ENCODE results near the gene FBXL16. TPM values are rescaled to one million over a fixed set of nuclear protein-coding genes. Genes with fewer than 3 reads are reported as not detected.

The FBXL16 gene
- total and polyA plus RNA-seq, 2 of the 13 experiments (the other 11 are each of a cell fraction or from before 2014, with no cell fraction given), result 0.22 to 2.0 TPM

DNA sequence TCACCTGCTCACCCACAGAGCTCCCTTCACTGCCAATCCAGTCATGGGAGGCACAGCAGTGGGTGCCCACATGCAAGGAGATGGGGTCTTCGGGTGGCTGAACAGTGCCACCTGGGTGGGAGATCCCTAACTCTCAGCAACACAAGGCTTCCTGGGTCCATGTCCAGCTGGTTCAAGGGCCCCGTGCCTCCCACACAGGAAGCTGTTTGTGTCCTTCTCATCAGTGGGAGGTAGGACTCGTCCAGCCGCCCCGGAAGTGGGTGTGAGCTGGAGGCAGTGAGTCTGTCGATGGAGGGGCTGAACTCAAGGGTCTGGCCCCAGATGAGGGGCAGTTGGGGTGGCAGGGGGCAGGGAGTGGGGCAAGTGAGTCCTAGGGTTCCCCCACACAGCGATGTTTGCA is 1.6 kb downstream of the FBXL16 start:
- no peak overlapping the region for H3K4me2 ChIP-seq (ENCODE audit: low read depth, low read length)
- H3K27me3 ChIP-seq (ENCODE audit: control insufficient read depth in 1 of 2, insufficient read depth in 2 of 2, low read length in 2 of 2), result peaks cover 32 to 79% of the 10 kb centered on the region in 2 experiments
- intact Hi-C loops (cut with micrococcal nuclease; ENCODE audit: unreplicated experiment) (no loop called here), in situ Hi-C loops (cut with HindIII; ENCODE audit: extremely low pct_ligation_motif_present, low pct_unique_long_range_greater_than_20kb) (no loop called here)
- H3K9ac ChIP-seq (ENCODE audit: insufficient read depth, low read depth, low read length), result no peak overlapping the region
- TF ChIP-seq, protein P1, sequence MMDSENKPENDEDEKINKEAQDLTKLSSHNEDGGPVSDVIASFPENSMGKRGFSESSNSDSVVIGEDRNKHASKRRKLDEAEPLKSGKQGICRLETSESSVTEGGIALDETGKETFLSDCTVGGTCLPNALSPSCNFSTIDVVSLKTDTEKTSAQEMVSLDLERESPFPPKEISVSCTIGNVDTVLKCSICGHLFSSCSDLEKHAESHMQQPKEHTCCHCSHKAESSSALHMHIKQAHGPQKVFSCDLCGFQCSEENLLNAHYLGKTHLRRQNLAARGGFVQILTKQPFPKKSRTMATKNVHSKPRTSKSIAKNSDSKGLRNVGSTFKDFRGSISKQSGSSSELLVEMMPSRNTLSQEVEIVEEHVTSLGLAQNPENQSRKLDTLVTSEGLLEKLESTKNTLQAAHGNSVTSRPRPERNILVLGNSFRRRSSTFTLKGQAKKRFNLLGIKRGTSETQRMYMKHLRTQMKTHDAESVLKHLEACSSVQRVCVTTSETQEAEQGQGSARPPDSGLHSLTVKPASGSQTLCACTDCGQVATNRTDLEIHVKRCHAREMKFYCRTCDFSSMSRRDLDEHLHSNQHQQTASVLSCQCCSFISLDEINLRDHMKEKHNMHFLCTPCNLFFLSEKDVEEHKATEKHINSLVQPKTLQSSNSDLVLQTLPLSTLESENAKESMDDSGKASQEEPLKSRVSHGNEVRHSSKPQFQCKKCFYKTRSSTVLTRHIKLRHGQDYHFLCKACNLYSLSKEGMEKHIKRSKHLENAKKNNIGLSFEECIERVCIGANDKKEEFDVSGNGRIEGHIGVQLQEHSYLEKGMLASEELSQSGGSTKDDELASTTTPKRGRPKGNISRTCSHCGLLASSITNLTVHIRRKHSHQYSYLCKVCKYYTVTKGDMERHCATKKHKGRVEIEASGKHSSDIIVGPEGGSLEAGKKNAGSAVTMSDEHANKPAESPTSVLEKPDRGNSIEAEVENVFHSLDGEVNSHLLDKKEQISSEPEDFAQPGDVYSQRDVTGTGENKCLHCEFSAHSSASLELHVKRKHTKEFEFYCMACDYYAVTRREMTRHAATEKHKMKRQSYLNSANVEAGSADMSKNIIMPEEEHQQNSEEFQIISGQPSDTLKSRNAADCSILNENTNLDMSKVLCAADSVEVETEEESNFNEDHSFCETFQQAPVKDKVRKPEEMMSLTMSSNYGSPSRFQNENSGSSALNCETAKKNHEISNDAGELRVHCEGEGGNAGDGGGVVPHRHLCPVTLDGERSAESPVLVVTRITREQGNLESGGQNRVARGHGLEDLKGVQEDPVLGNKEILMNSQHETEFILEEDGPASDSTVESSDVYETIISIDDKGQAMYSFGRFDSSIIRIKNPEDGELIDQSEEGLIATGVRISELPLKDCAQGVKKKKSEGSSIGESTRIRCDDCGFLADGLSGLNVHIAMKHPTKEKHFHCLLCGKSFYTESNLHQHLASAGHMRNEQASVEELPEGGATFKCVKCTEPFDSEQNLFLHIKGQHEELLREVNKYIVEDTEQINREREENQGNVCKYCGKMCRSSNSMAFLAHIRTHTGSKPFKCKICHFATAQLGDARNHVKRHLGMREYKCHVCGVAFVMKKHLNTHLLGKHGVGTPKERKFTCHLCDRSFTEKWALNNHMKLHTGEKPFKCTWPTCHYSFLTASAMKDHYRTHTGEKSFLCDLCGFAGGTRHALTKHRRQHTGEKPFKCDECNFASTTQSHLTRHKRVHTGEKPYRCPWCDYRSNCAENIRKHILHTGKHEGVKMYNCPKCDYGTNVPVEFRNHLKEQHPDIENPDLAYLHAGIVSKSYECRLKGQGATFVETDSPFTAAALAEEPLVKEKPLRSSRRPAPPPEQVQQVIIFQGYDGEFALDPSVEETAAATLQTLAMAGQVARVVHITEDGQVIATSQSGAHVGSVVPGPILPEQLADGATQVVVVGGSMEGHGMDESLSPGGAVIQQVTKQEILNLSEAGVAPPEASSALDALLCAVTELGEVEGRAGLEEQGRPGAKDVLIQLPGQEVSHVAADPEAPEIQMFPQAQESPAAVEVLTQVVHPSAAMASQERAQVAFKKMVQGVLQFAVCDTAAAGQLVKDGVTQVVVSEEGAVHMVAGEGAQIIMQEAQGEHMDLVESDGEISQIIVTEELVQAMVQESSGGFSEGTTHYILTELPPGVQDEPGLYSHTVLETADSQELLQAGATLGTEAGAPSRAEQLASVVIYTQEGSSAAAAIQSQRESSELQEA (CRISPR knock-in tag; IDR thresholded peaks at IDR 0.05; ENCODE audit: not compliant biosample characterization), result no peak
- TF ChIP-seq, protein P2, sequence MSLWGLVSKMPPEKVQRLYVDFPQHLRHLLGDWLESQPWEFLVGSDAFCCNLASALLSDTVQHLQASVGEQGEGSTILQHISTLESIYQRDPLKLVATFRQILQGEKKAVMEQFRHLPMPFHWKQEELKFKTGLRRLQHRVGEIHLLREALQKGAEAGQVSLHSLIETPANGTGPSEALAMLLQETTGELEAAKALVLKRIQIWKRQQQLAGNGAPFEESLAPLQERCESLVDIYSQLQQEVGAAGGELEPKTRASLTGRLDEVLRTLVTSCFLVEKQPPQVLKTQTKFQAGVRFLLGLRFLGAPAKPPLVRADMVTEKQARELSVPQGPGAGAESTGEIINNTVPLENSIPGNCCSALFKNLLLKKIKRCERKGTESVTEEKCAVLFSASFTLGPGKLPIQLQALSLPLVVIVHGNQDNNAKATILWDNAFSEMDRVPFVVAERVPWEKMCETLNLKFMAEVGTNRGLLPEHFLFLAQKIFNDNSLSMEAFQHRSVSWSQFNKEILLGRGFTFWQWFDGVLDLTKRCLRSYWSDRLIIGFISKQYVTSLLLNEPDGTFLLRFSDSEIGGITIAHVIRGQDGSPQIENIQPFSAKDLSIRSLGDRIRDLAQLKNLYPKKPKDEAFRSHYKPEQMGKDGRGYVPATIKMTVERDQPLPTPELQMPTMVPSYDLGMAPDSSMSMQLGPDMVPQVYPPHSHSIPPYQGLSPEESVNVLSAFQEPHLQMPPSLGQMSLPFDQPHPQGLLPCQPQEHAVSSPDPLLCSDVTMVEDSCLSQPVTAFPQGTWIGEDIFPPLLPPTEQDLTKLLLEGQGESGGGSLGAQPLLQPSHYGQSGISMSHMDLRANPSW (CRISPR knock-in tag; IDR thresholded peaks at IDR 0.05; ENCODE audit: borderline replicate concordance), result no peak
- TF ChIP-seq, protein P3, sequence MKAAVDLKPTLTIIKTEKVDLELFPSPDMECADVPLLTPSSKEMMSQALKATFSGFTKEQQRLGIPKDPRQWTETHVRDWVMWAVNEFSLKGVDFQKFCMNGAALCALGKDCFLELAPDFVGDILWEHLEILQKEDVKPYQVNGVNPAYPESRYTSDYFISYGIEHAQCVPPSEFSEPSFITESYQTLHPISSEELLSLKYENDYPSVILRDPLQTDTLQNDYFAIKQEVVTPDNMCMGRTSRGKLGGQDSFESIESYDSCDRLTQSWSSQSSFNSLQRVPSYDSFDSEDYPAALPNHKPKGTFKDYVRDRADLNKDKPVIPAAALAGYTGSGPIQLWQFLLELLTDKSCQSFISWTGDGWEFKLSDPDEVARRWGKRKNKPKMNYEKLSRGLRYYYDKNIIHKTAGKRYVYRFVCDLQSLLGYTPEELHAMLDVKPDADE (CRISPR knock-in tag; IDR thresholded peaks at IDR 0.05), result no peak
- TF ChIP-seq ZNF567 (CRISPR knock-in tag; IDR thresholded peaks at IDR 0.05; ENCODE audit: borderline replicate concordance) (no peak), GZF1 (CRISPR knock-in tag; IDR thresholded peaks at IDR 0.05) (no peak), ZNF709 (CRISPR knock-in tag; IDR thresholded peaks at IDR 0.05) (no peak), ZNF317 (CRISPR knock-in tag; IDR thresholded peaks at IDR 0.05) (no peak), HDAC6 (IDR thresholded peaks at IDR 0.05; ENCODE audit: low read depth, low read length) (no peak), ZNF282 (IDR thresholded peaks at IDR 0.05; ENCODE audit: partially characterized antibody) (no peak), SMAD3 (CRISPR knock-in tag; IDR thresholded peaks at IDR 0.05) (no peak)
- H3K4me1 ChIP-seq (ENCODE audit: insufficient read depth, low read length), result no peaks in the 10 kb centered on the region
- FAIRE-seq (no peak), DNase-seq (ENCODE audit: low spot score) (no peak), ATAC-seq (no peak)
- no peak overlapping the region for H3K4me3 ChIP-seq (replicated peaks in 1 of 3; ENCODE audit: insufficient read depth in 1 of 3, low read depth in 2 of 3, low read length in 3 of 3)
- no TSS peak for BruUV-seq (replicated peaks)
- H3K36me3 ChIP-seq (replicated peaks in 1 of 2; ENCODE audit: control insufficient read depth in 1 of 2, insufficient read depth in 2 of 2, low read length in 2 of 2), result no peaks in the 10 kb centered on the region
- H3K27ac ChIP-seq (ENCODE audit: extremely low read length, insufficient read depth, low read length), result no peak overlapping the region
- ChIA-PET CTCF (ENCODE audit: low intra/inter-chr PET ratio, low total read pairs) (no interaction called here), POLR2A (no interaction called here)
- 4% methylated on average over 5 of the region's 7 CpGs for WGBS (ENCODE audit: low lambda C conversion rate)
- H4K20me1 ChIP-seq (ENCODE audit: insufficient read depth, low read length), result peaks cover 3% of the 10 kb centered on the region; the same call in 1 of the 2 replicates
- H3K9me3 ChIP-seq (ENCODE audit: low read length), result no peaks in the 10 kb centered on the region
- no peaks in the 10 kb centered on the region for H3K79me2 ChIP-seq (ENCODE audit: insufficient read depth, low read length)
- no peak overlapping the region for H2AFZ ChIP-seq (ENCODE audit: low read length)
